NCI-H1417 (cell line): ENCODE data around the gene GPR4.

Experiments
- DNase-seq, 3 experiments: peaks; one replicate each; lab custom pipeline; 2025; lab: John Stamatoyannopoulos, UW

GPR4 gene

GRCh38 chr19:45547965-45548609 is 53.9 kb downstream of the GPR4 start:
- no peak for DNase-seq

DNA sequence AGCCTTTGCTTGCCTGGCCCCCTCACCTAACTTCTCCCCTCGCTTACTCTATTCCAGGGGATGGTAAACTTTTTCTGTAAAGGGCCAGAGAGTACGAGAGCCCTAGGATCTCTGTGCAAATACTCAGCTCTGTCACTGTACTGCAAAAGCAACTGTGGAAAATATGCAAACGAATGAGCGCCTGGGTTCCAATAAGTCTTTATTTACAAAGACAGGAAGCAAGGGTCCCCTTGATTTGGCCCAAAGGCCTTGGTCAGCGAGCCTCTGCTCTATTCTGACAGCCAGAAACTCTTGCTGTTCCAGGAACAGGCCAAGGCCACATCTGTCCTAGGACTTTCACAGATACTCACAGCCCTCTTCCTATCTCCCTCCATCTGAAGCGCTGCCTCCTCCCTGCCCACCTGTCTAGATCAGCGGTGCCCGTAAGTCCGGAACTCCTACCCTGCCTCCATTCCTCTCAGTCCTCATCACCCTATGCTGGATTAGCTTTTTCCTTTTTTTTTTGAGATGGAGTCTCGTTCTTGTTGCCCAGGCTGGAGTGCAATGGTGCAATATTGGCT is 54.7 kb downstream of the GPR4 start:
- no peak for DNase-seq

DNA sequence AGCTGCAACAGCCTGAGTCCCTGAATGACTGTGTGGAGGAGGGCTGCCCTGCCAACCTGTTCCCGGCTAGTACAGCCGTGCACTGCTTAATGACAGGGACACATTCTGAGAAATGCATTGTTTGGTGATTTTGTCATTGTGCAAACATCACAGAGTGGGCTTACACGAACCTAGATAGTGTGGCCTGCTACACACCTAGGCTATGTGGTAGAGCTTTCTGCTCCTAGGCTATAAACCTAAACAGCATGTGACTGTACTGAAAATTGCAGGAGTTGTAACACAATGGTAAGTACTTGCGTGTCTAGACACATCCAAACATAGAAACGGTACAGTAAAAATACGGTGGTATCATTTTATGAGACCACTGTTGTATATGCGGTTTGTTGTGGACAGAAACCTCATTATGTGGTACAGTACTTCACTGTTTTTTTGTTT is 59.8 kb downstream of the GPR4 start:
- DNase-seq: peak in 1 of 3 experiments; percentile 1
